Measurements from ENCODE around the gene KRT79.
"Not testable (repeated sequence)": the region's sequence is repeated elsewhere in the genome, so short reads cannot be mapped to it uniquely, and the experiment has no call there.

The KRT79 gene

GRCh38 chr12:52796839-52797528, 37.1 kb downstream of the KRT79 start:
- TF ChIP-seq, protein P1, sequence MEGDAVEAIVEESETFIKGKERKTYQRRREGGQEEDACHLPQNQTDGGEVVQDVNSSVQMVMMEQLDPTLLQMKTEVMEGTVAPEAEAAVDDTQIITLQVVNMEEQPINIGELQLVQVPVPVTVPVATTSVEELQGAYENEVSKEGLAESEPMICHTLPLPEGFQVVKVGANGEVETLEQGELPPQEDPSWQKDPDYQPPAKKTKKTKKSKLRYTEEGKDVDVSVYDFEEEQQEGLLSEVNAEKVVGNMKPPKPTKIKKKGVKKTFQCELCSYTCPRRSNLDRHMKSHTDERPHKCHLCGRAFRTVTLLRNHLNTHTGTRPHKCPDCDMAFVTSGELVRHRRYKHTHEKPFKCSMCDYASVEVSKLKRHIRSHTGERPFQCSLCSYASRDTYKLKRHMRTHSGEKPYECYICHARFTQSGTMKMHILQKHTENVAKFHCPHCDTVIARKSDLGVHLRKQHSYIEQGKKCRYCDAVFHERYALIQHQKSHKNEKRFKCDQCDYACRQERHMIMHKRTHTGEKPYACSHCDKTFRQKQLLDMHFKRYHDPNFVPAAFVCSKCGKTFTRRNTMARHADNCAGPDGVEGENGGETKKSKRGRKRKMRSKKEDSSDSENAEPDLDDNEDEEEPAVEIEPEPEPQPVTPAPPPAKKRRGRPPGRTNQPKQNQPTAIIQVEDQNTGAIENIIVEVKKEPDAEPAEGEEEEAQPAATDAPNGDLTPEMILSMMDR (IDR thresholded peaks at IDR 0.05; ENCODE audit: low read depth, low read length): no peak
- no peak for DNase-seq
- Histone ChIP-seq H3K4me3 (ENCODE audit: low read depth, low read length) (no peak overlapping the region), H3K27ac (no peak overlapping the region), H3K36me3 (no peaks in the 10 kb centered on the region), H3K27me3 (ENCODE audit: insufficient read depth, low read depth, severe bottlenecking) (peaks cover 91% of the 10 kb centered on the region), H3K9me3 (ENCODE audit: severe bottlenecking) (no peaks in the 10 kb centered on the region)

DNA sequence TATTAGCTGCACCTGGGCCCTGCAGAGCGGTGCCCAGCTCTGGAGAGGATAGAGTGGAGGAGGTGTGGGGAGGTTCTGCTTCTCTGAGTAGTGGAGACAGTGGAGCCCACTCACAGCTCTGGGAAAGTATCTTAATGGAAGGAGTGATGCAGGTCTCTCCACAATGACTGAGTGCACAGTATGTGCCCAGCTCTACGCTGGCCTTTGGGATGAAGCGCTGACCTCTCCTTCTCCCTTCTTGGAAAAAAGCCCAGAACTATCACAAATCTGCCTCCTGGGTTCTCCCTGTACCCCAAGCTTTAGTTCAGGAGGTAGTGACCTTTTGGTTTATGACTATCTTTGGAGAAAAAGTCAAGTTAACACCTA, 37.7 kb downstream of the KRT79 start:
- TF ChIP-seq, protein P1 (IDR thresholded peaks at IDR 0.05; ENCODE audit: low read depth, low read length): no peak
- Histone ChIP-seq H3K27me3 (ENCODE audit: insufficient read depth, low read depth, severe bottlenecking) (peaks cover 91% of the 10 kb centered on the region), H3K36me3 (no peaks in the 10 kb centered on the region), H3K4me3 (ENCODE audit: low read depth, low read length) (no peak overlapping the region), H3K27ac (no peak overlapping the region), H3K9me3 (ENCODE audit: severe bottlenecking) (no peaks in the 10 kb centered on the region)
- no peak for DNase-seq

- TF ChIP-seq, protein P1 (IDR thresholded peaks at IDR 0.05; ENCODE audit: low read depth, low read length): no peak
- no peak within 1 kb of the TSS for H3K27ac ChIP-seq
- H3K9me3 ChIP-seq (ENCODE audit: severe bottlenecking): no peaks in the 10 kb centered on the region
- peaks cover 93% of the 10 kb centered on the region for H3K27me3 ChIP-seq (ENCODE audit: insufficient read depth, low read depth, severe bottlenecking)
- no peak for DNase-seq
- H3K4me3 ChIP-seq (ENCODE audit: low read depth, low read length): no peak within 1 kb of the TSS
- H3K36me3 ChIP-seq: no peaks in the 10 kb centered on the region
Observed at GRCh38 chr12:52795694-52796428, 38.2 kb downstream of the KRT79 start, which contains the start of gene KRT3. TSS of gene KRT3 (minus strand) at chr12:52796117. CDS start at chr12:52796042, 75 bp downstream.

- H3K9me3 ChIP-seq (ENCODE audit: severe bottlenecking); H3K36me3 ChIP-seq; H3K27ac ChIP-seq; H3K4me3 ChIP-seq (ENCODE audit: low read depth, low read length); DNase-seq: not testable (repeated sequence)
- H3K27me3 ChIP-seq (ENCODE audit: insufficient read depth, low read depth, severe bottlenecking): peaks cover 93% of the 10 kb centered on the region
Observed at GRCh38 chr12:52795332-52795674, 38.8 kb downstream of the KRT79 start.

DNA sequence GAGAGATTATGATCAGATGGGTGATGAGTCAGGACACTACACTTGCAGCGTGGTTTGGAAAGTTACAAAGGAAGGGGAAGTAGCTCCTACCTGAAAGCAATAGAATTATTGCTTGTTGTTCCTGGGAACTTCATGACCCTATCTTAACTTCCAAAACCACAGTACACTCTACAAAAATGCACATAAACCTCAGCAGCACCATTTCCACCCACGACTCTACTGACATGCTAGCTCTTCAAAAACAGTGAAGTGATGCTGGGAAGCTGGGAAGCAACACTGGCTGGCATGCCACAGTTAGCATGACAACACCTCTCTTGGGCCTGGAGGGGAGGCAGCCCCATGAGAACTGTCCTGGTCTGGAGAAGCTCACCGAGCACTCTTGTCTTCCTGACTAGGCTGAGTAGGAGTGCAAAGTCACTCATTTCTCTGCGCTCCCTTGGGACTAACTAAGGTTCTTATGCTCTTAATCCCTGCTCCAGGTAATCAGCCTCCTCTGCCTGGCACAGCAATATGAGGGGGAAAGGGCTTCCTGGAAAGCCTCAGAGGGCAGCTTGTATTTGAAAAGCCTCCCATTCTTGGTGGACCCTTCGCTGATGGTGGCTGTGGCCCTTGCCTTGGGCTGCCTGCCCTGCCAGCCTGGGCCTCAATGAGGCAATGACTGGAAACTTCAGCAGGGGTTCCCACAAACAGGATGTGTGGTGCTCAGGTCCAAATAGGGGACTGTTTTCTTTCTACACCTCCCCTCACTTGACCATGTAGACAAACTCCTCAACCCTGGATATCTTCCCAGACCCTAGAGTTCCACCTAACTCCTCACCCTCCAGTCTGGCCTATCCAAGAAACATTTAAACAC, 39.4 kb downstream of the KRT79 start:
- TF ChIP-seq, protein P1 (IDR thresholded peaks at IDR 0.05; ENCODE audit: low read depth, low read length): no peak
- Histone ChIP-seq H3K9me3 (ENCODE audit: severe bottlenecking) (no peaks in the 10 kb centered on the region), H3K36me3 (no peaks in the 10 kb centered on the region), H3K27ac (no peak overlapping the region), H3K27me3 (ENCODE audit: insufficient read depth, low read depth, severe bottlenecking) (peaks cover 93% of the 10 kb centered on the region), H3K4me3 (ENCODE audit: low read depth, low read length) (no peak overlapping the region)
- DNase-seq: no peak

Data from WERI-Rb-1 (cell line).